HepG2 (cell line): ENCODE measurements around the gene TRIM2. TPM values are rescaled to one million over a fixed set of nuclear protein-coding genes. Genes with fewer than 3 reads are reported as not detected.

Experiments used
- BHLHE40 ChIP-seq: IDR thresholded peaks from 2 replicates; pipeline ENCODE4 v1.6.1; 2011; ENCODE audit warnings: low read length, improper control_type of control experiment
- CHD4 ChIP-seq: fragments of 200-600 bp; sonication (generic); IDR thresholded peaks from 2 replicates; pipeline ENCODE4 v1.7.0; 2017; ENCODE audit warnings: mild to moderate bottlenecking, low read length, borderline replicate concordance
- E2F2 ChIP-seq: sonication (generic); formaldehyde crosslinking; IDR thresholded peaks from 2 replicates; pipeline ENCODE4 v1.4.0; 2020; ENCODE audit warnings: missing genetic modification reagents, borderline replicate concordance
- FOXP1 ChIP-seq, 2 experiments: fragments of 450-650 bp in 1 of 2; IDR thresholded peaks; 2 replicates each; pipeline ENCODE4 v1.6.1; 2017 to 2018; ENCODE audit warnings: antibody characterized with exemption in 1 of 2
- GTF2F1 ChIP-seq: fragments of 150-350 bp; IDR thresholded peaks from 2 replicates; pipeline ENCODE4 v1.6.1; 2014; ENCODE audit warnings: low read length
- IRX3 ChIP-seq: sonication (generic); formaldehyde crosslinking; IDR thresholded peaks from 2 replicates; pipeline ENCODE4 v1.8.1; 2023; ENCODE audit warnings: mild to moderate bottlenecking, low read depth, missing genetic modification reagents, borderline replicate concordance
- KLF12 ChIP-seq: sonication (generic); formaldehyde crosslinking; IDR thresholded peaks from 2 replicates; pipeline ENCODE4 v1.4.0; 2020; ENCODE audit warnings: missing genetic modification reagents, borderline replicate concordance
- MED13 ChIP-seq: sonication (generic); formaldehyde crosslinking; IDR thresholded peaks from 2 replicates; pipeline ENCODE4 v1.5.0; 2020; ENCODE audit warnings: missing genetic modification reagents
- MXD1 ChIP-seq: sonication (generic); formaldehyde crosslinking; IDR thresholded peaks from 2 replicates; pipeline ENCODE4 v1.4.0; 2020; ENCODE audit warnings: mild to moderate bottlenecking, missing genetic modification reagents
- NR2F6 ChIP-seq, 2 experiments: IDR thresholded peaks; 2 replicates each; pipeline ENCODE4 v1.6.1; 2016; ENCODE audit warnings: antibody characterized with exemption in 1 of 2, mild to moderate bottlenecking in 1 of 2
- PRPF4 ChIP-seq: fragments of 200-400 bp; formaldehyde crosslinking; IDR thresholded peaks from 2 replicates; pipeline ENCODE4 v1.6.1; 2016; ENCODE audit warnings: low read length, low read depth; ENCODE audit not compliant: poor library complexity, severe bottlenecking
- REPIN1 ChIP-seq: sonication (generic); formaldehyde crosslinking; IDR thresholded peaks from 2 replicates; pipeline ENCODE4 v1.8.0; 2022; ENCODE audit warnings: missing genetic modification reagents, low read depth, mild to moderate bottlenecking, borderline replicate concordance
- SKI ChIP-seq: fragments of 450-650 bp; IDR thresholded peaks from one replicate; pipeline ENCODE4 v1.6.1; 2018; ENCODE audit warnings: mild to moderate bottlenecking; ENCODE audit not compliant: partially characterized antibody
- SMC3 ChIP-seq: IDR thresholded peaks from 2 replicates; pipeline ENCODE4 v1.6.1; 2011; ENCODE audit warnings: low read length, improper control_type of control experiment
- SP140L ChIP-seq: sonication (generic); formaldehyde crosslinking; IDR thresholded peaks from 2 replicates; pipeline ENCODE4 v1.4.0; 2020; ENCODE audit warnings: missing genetic modification reagents, borderline replicate concordance
- SPEN ChIP-seq: sonication (generic); formaldehyde crosslinking; IDR thresholded peaks from 2 replicates; pipeline ENCODE4 v1.5.1; 2020; ENCODE audit warnings: low read depth, mild to moderate bottlenecking, missing genetic modification reagents
- SRSF9 ChIP-seq: fragments of 200-400 bp; formaldehyde crosslinking; IDR thresholded peaks from 2 replicates; pipeline ENCODE4 v1.6.1; 2018; ENCODE audit warnings: borderline replicate concordance, mild to moderate bottlenecking, low read depth, low read length; ENCODE audit not compliant: insufficient read depth, poor library complexity, severe bottlenecking
- U2AF1 ChIP-seq: fragments of 200-400 bp; formaldehyde crosslinking; optimal IDR thresholded peaks from 2 replicates; pipeline ENCODE3; 2017; ENCODE audit warnings: mild to moderate bottlenecking, low read depth, low read length
- ZBTB1 ChIP-seq: sonication (generic); formaldehyde crosslinking; IDR thresholded peaks from 2 replicates; pipeline ENCODE4 v1.4.0; 2020; ENCODE audit warnings: missing genetic modification reagents, borderline replicate concordance
- ZC3H13 ChIP-seq: sonication (generic); formaldehyde crosslinking; IDR thresholded peaks from 2 replicates; pipeline ENCODE4 v1.8.1; 2023; ENCODE audit warnings: mild to moderate bottlenecking, missing genetic modification reagents, moderate library complexity
- ZFP90 ChIP-seq: sonication (generic); formaldehyde crosslinking; IDR thresholded peaks from 2 replicates; pipeline ENCODE4 v1.8.0; 2022; ENCODE audit warnings: missing genetic modification reagents, mild to moderate bottlenecking, inconsistent platforms, borderline replicate concordance
- ZNF232 ChIP-seq: sonication (generic); formaldehyde crosslinking; IDR thresholded peaks from 2 replicates; pipeline ENCODE4 v1.4.0; 2020; ENCODE audit warnings: missing genetic modification reagents, borderline replicate concordance
- ZNF33A ChIP-seq: sonication (generic); formaldehyde crosslinking; IDR thresholded peaks from 2 replicates; pipeline ENCODE4 v1.5.1; 2020; ENCODE audit warnings: missing genetic modification reagents, mild to moderate bottlenecking, moderate library complexity, borderline replicate concordance
- ZNF460 ChIP-seq: sonication (generic); formaldehyde crosslinking; IDR thresholded peaks from 2 replicates; pipeline ENCODE4 v1.5.1; 2020; ENCODE audit warnings: missing genetic modification reagents, mild to moderate bottlenecking, borderline replicate concordance
- ZNF710 ChIP-seq: sonication (generic); formaldehyde crosslinking; IDR thresholded peaks from 2 replicates; pipeline ENCODE4 v1.5.0; 2020; ENCODE audit warnings: mild to moderate bottlenecking, missing genetic modification reagents, borderline replicate concordance
- ZNF841 ChIP-seq: sonication (generic); formaldehyde crosslinking; IDR thresholded peaks from 2 replicates; pipeline ENCODE4 v1.8.1; 2023; ENCODE audit warnings: missing genetic modification reagents, borderline replicate concordance
- polyA plus RNA-seq, 8 experiments: library from polyadenylated mRNA; depleted of rRNA in 3 of 8; stranded (reverse) in 7 of 8; unstranded in 1 of 8; fragments of >200 nt; fragmentation: Illumina TruSeq in 4 of 8; extraction: Trizol in 4 of 8; gene quantifications; 2 replicates each; pipeline versions ENCODE4 v1.2.1 to v1.2.3, GENCODE V29; 2011 to 2016; ENCODE audit warnings: low read depth in 4 of 8, missing spikeins in 1 of 8, mixed read lengths in 1 of 8; ENCODE audit not compliant: insufficient read depth in 1 of 8
- total RNA-seq, 5 experiments: library from RNA; depleted of rRNA; stranded (reverse); fragments of >200 nt; fragmentation: Illumina TruSeq; extraction: Trizol; gene quantifications; 2 replicates each; pipeline ENCODE4 v1.2.3, GENCODE V29; 2016; ENCODE audit warnings: low read depth in 1 of 5

The TRIM2 gene
- total and polyA plus RNA-seq, 2 of the 13 experiments (the other 11 are each of a cell fraction or from before 2014, with no cell fraction given), result 2.1 to 4.2 TPM

DNA sequence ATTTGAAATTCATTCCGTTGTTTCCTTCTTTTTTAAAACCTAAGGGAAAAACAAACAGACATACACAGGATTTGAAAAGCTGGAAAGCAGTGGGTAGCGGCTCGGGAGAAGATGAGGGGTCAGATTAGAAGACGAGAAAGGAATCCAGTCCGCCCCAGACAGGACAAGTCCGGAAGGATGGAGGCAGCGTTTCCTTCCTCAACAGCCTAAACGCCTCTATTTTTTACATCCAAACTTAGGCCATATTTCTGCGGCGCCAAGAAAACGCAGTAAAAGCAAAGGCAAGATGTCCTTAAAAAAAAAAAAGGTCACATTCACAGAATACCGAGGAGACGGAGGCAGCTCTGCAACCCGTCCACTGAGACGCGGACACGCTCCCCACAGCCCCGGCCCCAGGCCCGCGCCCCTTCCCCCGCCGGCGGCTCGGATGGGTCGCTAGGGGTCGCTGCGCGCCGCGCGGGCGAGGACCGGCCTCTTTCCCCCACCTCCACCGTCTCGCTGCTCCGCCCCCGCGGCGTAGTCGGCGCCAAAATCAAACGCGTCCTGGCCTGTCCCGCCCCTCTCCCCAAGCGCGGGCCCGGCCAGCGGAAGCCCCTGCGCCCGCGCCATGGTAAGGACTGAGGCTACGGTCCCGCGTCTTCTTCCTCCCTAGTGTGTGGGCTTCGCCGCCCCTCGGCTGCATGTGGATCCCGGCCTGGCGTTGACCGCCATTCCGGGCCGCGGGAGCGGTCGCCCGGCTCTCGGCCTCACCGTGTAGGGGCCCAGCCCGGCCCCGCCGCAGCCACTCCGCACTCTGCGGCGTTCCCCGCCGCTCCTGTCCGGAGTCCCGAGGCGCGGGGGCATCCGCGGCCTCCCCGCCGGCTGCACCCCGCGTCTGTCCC, 140.1 kb downstream of the TRIM2 start, which contains the start of gene MND1 (continued):
- TF ChIP-seq GTF2F1, result no peak
- TF ChIP-seq SPEN (CRISPR knock-in tag), result peak; percentile 67
- no peak for TF ChIP-seq SRSF9
- TF ChIP-seq ZC3H13 (CRISPR knock-in tag), result no peak
- no peak for TF ChIP-seq FOXP1 (IDR thresholded peaks at IDR 0.05)
- TF ChIP-seq FOXP1 (CRISPR knock-in tag; IDR thresholded peaks at IDR 0.05), result no peak
- no peak; the same call in 1 of the 2 replicates for TF ChIP-seq SP140L
- peak; percentile 64; the same call in 1 of the 2 replicates for TF ChIP-seq MED13 (CRISPR knock-in tag)
- no peak for TF ChIP-seq CHD4
- TF ChIP-seq NR2F6 (IDR thresholded peaks at IDR 0.05), result no peak
- TF ChIP-seq NR2F6 (CRISPR knock-in tag; IDR thresholded peaks at IDR 0.05), result no peak
- TF ChIP-seq SMC3, result peak; percentile 2; the same call in 1 of the 2 replicates
- TF ChIP-seq ZNF460, result no peak
- no peak for TF ChIP-seq BHLHE40
- TF ChIP-seq SKI, result peak; percentile 21
- no peak for TF ChIP-seq ZNF33A (CRISPR knock-in tag)
- TF ChIP-seq ZFP90 (CRISPR knock-in tag), result peak; percentile 83; the same call in 1 of the 2 replicates
- peak; percentile 88 for TF ChIP-seq IRX3 (CRISPR knock-in tag)
- no peak for TF ChIP-seq MXD1 (CRISPR knock-in tag)
- no peak for TF ChIP-seq KLF12 (CRISPR knock-in tag)
- TF ChIP-seq ZBTB1 (CRISPR knock-in tag), result no peak
- peak; percentile 33 for TF ChIP-seq U2AF1
- 0 out of 2 replicates have a peak, but pooled peaks have one; percentile 41 for TF ChIP-seq ZNF232
- no peak; the same call in 1 of the 2 replicates for TF ChIP-seq ZNF710
- TF ChIP-seq ZNF841, result peak; percentile 83; the same call in 1 of the 2 replicates
- TF ChIP-seq REPIN1 (CRISPR knock-in tag), result peak; percentile 35; the same call in 1 of the 2 replicates
- no peak for TF ChIP-seq PRPF4
- peak; percentile 91; the same call in 1 of the 2 replicates for TF ChIP-seq E2F2
